C1 segment of cervical spinal cord (tissue), 14 donors: ENCODE results near the gene CEACAM5.

ENCODE experiments used
- DNase-seq, 14 donors: peaks; one replicate each; lab custom pipeline; 2025; lab: John Stamatoyannopoulos, UW

CEACAM5 gene

DNA sequence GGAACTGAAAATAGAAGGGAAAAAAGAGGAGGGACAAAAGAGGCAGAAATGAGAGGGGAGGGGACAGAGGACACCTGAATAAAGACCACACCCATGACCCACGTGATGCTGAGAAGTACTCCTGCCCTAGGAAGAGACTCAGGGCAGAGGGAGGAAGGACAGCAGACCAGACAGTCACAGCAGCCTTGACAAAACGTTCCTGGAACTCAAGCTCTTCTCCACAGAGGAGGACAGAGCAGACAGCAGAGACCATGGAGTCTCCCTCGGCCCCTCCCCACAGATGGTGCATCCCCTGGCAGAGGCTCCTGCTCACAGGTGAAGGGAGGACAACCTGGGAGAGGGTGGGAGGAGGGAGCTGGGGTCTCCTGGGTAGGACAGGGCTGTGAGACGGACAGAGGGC lies at the start of gene CEACAM5:
Gene CEACAM5, plus strand, starts transcription at position 146 of the 400 bp plus-strand sequence. Its CDS starts 106 bp downstream, at position 252.
- DNase-seq: no peak

DNA sequence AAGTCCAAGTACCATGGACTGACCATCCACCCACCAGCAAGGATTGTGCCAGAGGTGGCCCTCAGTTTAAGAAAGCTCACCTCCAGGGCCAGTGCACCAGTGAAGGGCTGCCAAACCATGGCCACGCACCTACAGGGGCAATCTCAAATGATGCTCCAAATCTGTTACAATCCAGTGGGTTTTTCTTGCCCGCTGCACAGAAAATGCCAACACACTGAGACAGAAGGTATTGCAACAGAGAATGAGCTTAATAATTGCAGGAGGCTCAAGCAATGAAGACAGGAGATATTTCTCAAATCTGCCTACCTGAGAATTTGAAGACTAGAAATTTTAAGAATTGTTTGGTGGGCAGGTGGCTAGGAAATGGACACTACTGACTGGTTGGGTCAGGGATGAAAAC lies 42.4 kb upstream of the CEACAM5 start:
- DNase-seq: no peak

DNA sequence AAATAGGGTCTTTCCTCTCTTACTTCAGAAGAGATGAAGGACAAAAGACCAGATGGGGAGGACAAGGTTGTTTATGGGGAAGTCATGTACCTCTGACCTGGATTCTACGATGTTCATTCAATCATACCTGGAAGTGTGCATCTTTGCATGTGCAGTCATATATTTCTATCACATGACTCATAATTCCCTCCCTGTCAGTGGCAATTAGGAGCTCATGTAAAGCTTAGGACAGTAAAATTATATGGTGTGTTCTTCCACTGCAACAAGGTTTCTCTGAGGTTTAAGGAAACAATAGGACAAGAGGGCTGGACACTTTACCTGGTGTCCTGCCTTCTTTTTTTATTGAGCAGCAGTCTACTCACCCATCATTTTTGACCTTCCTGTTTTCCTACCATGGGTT lies 40.1 kb upstream of the CEACAM5 start:
- no peak for DNase-seq

DNA sequence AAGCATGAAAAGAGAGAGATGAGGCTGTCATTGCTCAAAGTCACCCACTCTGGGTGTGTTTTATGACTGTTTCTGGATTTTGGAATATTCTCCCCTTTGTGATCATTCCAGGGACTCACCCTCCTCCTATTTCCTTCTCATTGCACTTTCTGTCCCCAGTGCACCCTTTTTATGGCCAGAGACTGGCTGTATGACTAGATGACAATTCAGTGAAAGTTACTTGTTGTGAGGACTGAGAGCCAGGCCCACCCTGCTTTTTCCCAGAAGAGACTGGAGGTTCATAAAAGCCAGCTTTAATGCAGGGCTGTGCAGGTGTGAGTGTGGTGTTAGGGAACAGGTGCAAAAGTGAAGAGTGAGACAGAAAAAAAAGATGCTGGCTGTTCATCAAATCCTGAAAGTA lies 37.7 kb upstream of the CEACAM5 start:
- no peak for DNase-seq

DNA sequence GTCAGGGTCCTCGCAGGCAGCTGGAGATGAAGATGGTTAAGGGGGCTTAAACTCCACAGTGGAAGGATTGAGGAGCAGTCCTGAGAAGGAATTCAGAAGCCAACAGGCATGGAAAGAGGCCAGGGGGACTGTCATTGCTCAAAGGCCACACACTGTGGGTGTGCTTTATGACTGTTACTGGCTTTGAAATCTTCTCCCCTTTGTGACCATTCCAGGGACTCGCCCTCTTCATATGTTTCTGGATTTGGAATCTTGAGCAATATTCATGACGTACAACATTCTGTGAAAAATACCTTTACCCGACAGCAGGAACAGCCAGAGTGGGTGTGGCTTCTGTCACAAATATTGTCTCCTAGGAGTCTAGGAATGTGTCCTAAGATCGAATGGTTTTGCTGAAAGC lies 36.9 kb upstream of the CEACAM5 start:
- DNase-seq: no peak

- DNase-seq: no peak
Measured at GRCh38 chr19:41682437-41682836, 26.0 kb upstream of the CEACAM5 start.

DNA sequence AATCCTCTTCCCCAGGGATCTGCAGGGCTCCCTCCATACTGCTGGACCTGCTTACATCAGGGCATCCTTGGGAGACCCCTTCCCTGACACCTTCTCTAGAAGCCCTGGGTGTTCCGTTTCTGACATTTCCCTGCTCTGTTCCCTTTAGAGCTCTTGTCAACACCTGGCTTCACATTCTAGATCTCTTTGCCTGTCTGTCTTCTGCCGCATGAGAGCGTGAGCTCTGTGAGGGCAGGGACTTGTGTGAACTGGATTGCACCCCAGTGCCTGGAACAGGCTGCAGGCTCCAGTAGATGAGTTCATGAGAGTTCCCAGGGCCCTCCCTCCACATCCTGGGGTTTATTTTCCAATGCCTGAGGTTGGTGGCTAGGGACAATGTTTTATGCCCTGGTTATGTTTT lies 21.0 kb upstream of the CEACAM5 start:
- no peak for DNase-seq

GRCh38 chr19:41688098-41688497 lies 20.3 kb upstream of the CEACAM5 start, which contains the start of gene CEACAM7:
Gene CEACAM7 (minus strand): TSS chr19:41688270. CDS start chr19:41688165, 105 bp downstream.
- no peak for DNase-seq

DNA sequence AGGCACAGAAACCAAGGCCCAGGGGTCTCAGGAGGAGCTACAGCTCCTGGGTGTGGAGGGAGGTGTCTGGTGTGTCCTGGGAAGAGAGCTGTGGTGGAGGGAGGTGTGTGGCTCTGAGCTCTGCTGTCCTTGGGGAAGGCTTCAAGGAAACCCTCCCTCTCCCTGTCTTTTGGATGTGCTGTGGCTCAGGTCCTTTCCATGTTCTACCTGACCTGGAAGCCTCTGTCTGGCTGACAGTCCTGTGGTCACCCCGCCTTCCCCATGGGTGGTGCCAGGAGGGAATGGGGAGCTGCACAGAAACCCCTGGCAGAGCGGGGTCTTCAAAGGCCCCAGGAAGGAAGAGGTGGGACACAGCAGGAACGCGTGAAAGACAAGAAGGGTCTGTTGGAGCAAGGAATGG lies 19.7 kb upstream of the CEACAM5 start:
- no peak for DNase-seq

- no peak for DNase-seq
Measured at GRCh38 chr19:41689993-41690800, 18.2 kb upstream of the CEACAM5 start.

DNA sequence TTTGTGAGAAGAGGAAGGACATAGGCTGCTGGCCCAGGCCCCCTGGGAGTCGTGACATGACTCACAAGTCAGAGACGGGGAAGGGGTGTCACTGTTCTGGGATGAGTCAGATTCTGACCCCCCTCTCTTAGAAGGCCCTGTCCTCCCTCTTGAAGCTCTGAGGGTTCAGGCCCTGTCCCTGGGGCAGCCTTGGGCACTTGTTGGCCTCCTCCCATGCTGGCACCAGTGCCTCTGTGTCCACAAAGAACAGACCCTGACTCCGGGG lies 17.7 kb upstream of the CEACAM5 start:
- DNase-seq: no peak

DNA sequence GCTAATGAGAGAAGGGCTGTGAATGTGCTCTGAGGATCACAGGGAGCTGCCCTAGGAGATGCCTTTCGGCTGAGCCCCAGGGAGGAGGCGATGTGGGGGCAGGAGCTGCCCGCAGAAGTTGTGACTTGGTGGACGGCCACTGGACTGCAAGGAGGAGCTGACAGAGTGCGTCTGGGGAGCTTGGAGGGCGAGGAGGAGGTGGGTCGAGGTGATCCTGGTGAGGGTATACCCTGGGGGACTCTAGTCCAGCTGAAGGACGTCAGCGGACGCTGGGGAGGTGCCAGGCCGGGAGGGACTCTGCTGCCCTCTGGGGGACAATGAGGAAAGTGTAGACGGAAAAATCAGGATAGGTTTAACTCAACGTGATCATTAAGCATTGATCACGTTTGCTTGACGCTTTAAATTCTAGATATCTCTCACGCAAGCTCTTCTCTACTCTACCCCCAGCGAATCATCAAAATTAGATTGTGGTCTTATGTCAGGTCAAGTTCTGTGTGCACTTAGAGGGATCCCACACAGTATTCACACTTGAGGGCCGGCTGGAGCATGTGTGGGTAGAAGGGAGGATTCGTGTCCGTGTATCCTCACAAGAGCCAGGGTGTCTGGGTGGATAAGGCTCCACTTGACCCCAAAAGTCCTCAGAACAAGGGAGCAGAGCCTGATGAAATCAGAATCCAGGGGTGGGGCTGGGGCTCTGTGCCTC lies 17.0 kb upstream of the CEACAM5 start:
- no peak for DNase-seq

DNA sequence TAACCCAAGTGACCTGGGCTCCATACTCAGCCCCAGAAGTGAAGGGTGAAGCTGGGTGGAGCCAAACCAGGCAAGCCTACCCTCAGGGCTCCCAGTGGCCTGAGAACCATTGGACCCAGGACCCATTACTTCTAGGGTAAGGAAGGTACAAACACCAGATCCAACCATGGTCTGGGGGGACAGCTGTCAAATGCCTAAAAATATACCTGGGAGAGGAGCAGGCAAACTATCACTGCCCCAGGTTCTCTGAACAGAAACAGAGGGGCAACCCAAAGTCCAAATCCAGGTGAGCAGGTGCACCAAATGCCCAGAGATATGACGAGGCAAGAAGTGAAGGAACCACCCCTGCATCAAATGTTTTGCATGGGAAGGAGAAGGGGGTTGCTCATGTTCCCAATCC lies 14.2 kb upstream of the CEACAM5 start:
- no peak for DNase-seq

GRCh38 chr19:41694831-41695635 lies 13.4 kb upstream of the CEACAM5 start:
- DNase-seq: no peak

DNA sequence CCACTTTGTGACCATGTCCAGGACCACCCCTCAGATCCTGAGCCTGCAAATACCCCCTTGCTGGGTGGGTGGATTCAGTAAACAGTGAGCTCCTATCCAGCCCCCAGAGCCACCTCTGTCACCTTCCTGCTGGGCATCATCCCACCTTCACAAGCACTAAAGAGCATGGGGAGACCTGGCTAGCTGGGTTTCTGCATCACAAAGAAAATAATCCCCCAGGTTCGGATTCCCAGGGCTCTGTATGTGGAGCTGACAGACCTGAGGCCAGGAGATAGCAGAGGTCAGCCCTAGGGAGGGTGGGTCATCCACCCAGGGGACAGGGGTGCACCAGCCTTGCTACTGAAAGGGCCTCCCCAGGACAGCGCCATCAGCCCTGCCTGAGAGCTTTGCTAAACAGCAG lies 12.7 kb upstream of the CEACAM5 start:
- DNase-seq: no peak

- no peak for DNase-seq
Measured at GRCh38 chr19:41696402-41697197, 11.8 kb upstream of the CEACAM5 start.

DNA sequence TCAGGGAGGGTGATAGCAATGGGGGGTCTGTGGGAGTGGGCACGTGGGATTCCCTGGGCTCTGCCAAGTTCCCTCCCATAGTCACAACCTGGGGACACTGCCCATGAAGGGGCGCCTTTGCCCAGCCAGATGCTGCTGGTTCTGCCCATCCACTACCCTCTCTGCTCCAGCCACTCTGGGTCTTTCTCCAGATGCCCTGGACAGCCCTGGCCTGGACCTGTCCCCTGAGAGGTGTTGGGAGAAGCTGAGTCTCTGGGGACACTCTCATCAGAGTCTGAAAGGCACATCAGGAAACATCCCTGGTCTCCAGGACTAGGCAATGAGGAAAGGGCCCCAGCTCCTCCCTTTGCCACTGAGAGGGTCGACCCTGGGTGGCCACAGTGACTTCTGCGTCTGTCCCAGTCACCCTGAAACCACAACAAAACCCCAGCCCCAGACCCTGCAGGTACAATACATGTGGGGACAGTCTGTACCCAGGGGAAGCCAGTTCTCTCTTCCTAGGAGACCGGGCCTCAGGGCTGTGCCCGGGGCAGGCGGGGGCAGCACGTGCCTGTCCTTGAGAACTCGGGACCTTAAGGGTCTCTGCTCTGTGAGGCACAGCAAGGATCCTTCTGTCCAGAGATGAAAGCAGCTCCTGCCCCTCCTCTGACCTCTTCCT lies 11.1 kb upstream of the CEACAM5 start:
- DNase-seq: no peak

DNA sequence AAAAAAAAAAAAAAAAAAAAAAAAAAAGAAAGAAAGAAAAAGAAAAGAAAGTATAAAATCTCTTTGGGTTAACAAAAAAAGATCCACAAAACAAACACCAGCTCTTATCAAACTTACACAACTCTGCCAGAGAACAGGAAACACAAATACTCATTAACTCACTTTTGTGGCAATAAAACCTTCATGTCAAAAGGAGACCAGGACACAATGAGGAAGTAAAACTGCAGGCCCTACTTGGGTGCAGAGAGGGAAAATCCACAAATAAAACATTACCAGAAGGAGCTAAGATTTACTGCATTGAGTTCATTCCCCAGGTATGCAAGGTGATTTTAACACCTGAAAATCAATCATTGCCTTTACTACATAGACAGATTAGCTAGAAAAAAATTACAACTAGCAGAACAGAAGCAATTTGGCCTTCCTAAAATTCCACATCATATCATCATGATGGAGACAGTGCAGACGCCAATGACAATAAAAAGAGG lies 9.6 kb upstream of the CEACAM5 start:
- DNase-seq: no peak

- no peak for DNase-seq
Measured at GRCh38 chr19:41699231-41699967, 9.0 kb upstream of the CEACAM5 start.

GRCh38 chr19:41699968-41700323 lies 8.5 kb upstream of the CEACAM5 start:
- DNase-seq: no peak
